Measurements from ENCODE around the gene MRPL33. TPM values are rescaled to one million over a fixed set of nuclear protein-coding genes. Genes with fewer than 3 reads are reported as not detected.

MRPL33 gene
- total and polyA plus RNA-seq, 2 of the 13 experiments (the other 11 are each of a cell fraction or from before 2014, with no cell fraction given), result 69.7 to 218 TPM

DNA sequence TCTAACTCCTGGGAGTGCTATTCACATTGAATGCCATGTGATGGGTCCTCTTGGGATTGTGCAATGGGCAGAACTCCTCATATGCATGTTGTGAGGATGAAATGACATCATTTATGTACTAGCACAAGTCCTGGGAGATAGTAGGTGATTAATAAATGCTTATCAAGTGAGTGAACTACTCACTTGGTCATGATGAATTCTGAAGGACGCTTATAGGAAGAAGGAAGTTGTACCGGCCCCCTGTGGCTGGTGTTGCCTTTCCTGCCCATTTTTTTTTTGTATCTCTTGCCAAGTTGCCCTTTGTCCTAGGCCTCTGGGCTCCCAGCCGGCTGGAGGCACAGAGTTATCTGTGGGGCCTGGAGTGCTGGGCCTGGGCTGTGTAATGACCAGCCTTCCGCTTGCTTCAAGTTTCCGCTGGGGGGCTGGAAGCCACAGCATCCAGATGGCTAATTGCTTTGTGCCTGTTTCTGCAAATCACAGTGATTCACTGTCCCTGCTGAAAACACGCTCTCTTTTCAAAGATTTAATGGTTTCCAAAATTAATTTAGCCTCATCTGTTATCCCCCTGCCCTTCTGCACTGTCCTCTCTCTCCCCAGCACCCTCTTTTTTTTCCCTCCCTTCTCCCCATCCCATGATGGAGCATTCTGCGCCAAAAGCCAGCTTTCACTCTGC, 33.7 kb upstream of the MRPL33 start (continued):
- TF ChIP-seq ZNF543 (CRISPR knock-in tag; IDR thresholded peaks at IDR 0.05), result peak; percentile 83; the same call in 1 of the 2 replicates
- no peak for TF ChIP-seq TRIM24 (CRISPR knock-in tag; IDR thresholded peaks at IDR 0.05)
- peak; percentile 74 for TF ChIP-seq ZNF557 (CRISPR knock-in tag; IDR thresholded peaks at IDR 0.05)
- TF ChIP-seq HES4 (CRISPR knock-in tag; IDR thresholded peaks at IDR 0.05; ENCODE audit: borderline replicate concordance), result peak; percentile 41; the same call in 1 of the 2 replicates
- TF ChIP-seq ATF7 (IDR thresholded peaks at IDR 0.05), result peak; percentile 89
- no peak for TF ChIP-seq ATF7 (CRISPR knock-in tag; IDR thresholded peaks at IDR 0.05)
- TF ChIP-seq ZNF484 (CRISPR knock-in tag; IDR thresholded peaks at IDR 0.05; ENCODE audit: borderline replicate concordance, low read depth), result no peak
- peak; percentile 96 for TF ChIP-seq PHF21A (CRISPR knock-in tag; IDR thresholded peaks at IDR 0.05)
- no peak for TF ChIP-seq ZNF547 (CRISPR knock-in tag; IDR thresholded peaks at IDR 0.05)
- TF ChIP-seq, protein P1, sequence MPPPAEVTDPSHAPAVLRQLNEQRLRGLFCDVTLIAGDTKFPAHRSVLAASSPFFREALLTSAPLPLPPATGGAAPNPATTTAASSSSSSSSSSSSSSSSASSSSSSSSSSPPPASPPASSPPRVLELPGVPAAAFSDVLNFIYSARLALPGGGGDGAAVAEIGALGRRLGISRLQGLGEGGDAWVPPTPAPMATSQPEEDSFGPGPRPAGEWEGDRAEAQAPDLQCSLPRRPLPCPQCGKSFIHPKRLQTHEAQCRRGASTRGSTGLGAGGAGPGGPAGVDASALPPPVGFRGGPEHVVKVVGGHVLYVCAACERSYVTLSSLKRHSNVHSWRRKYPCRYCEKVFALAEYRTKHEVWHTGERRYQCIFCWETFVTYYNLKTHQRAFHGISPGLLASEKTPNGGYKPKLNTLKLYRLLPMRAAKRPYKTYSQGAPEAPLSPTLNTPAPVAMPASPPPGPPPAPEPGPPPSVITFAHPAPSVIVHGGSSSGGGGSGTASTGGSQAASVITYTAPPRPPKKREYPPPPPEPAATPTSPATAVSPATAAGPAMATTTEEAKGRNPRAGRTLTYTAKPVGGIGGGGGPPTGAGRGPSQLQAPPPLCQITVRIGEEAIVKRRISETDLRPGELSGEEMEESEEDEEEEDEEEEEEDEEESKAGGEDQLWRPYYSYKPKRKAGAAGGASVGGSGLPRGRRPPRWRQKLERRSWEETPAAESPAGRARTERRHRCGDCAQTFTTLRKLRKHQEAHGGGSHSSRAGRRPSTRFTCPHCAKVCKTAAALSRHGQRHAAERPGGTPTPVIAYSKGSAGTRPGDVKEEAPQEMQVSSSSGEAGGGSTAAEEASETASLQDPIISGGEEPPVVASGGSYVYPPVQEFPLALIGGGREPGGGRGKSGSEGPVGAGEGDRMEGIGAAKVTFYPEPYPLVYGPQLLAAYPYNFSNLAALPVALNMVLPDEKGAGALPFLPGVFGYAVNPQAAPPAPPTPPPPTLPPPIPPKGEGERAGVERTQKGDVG (CRISPR knock-in tag; IDR thresholded peaks at IDR 0.05; ENCODE audit: borderline replicate concordance), result no peak
- TF ChIP-seq, protein P2, sequence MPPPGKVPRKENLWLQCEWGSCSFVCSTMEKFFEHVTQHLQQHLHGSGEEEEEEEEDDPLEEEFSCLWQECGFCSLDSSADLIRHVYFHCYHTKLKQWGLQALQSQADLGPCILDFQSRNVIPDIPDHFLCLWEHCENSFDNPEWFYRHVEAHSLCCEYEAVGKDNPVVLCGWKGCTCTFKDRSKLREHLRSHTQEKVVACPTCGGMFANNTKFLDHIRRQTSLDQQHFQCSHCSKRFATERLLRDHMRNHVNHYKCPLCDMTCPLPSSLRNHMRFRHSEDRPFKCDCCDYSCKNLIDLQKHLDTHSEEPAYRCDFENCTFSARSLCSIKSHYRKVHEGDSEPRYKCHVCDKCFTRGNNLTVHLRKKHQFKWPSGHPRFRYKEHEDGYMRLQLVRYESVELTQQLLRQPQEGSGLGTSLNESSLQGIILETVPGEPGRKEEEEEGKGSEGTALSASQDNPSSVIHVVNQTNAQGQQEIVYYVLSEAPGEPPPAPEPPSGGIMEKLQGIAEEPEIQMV (CRISPR knock-in tag; IDR thresholded peaks at IDR 0.05; ENCODE audit: low read depth), result no peak
- TF ChIP-seq, protein P3, sequence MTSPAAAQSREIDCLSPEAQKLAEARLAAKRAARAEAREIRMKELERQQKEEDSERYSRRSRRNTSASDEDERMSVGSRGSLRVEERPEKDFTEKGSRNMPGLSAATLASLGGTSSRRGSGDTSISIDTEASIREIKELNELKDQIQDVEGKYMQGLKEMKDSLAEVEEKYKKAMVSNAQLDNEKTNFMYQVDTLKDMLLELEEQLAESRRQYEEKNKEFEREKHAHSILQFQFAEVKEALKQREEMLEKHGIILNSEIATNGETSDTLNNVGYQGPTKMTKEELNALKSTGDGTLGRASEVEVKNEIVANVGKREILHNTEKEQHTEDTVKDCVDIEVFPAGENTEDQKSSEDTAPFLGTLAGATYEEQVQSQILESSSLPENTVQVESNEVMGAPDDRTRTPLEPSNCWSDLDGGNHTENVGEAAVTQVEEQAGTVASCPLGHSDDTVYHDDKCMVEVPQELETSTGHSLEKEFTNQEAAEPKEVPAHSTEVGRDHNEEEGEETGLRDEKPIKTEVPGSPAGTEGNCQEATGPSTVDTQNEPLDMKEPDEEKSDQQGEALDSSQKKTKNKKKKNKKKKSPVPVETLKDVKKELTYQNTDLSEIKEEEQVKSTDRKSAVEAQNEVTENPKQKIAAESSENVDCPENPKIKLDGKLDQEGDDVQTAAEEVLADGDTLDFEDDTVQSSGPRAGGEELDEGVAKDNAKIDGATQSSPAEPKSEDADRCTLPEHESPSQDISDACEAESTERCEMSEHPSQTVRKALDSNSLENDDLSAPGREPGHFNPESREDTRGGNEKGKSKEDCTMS (CRISPR knock-in tag; conservative IDR thresholded peaks at IDR 0.05), result peak; percentile 76; the same call in 1 of the 2 replicates
- TF ChIP-seq, protein P4, sequence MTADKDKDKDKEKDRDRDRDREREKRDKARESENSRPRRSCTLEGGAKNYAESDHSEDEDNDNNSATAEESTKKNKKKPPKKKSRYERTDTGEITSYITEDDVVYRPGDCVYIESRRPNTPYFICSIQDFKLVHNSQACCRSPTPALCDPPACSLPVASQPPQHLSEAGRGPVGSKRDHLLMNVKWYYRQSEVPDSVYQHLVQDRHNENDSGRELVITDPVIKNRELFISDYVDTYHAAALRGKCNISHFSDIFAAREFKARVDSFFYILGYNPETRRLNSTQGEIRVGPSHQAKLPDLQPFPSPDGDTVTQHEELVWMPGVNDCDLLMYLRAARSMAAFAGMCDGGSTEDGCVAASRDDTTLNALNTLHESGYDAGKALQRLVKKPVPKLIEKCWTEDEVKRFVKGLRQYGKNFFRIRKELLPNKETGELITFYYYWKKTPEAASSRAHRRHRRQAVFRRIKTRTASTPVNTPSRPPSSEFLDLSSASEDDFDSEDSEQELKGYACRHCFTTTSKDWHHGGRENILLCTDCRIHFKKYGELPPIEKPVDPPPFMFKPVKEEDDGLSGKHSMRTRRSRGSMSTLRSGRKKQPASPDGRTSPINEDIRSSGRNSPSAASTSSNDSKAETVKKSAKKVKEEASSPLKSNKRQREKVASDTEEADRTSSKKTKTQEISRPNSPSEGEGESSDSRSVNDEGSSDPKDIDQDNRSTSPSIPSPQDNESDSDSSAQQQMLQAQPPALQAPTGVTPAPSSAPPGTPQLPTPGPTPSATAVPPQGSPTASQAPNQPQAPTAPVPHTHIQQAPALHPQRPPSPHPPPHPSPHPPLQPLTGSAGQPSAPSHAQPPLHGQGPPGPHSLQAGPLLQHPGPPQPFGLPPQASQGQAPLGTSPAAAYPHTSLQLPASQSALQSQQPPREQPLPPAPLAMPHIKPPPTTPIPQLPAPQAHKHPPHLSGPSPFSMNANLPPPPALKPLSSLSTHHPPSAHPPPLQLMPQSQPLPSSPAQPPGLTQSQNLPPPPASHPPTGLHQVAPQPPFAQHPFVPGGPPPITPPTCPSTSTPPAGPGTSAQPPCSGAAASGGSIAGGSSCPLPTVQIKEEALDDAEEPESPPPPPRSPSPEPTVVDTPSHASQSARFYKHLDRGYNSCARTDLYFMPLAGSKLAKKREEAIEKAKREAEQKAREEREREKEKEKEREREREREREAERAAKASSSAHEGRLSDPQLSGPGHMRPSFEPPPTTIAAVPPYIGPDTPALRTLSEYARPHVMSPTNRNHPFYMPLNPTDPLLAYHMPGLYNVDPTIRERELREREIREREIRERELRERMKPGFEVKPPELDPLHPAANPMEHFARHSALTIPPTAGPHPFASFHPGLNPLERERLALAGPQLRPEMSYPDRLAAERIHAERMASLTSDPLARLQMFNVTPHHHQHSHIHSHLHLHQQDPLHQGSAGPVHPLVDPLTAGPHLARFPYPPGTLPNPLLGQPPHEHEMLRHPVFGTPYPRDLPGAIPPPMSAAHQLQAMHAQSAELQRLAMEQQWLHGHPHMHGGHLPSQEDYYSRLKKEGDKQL (CRISPR knock-in tag; IDR thresholded peaks at IDR 0.05; ENCODE audit: low read depth), result no peak
- TF ChIP-seq ZBTB7B (CRISPR knock-in tag; IDR thresholded peaks at IDR 0.05), result no peak; the same call in none of the 2 replicates
- TF ChIP-seq ZNF432 (CRISPR knock-in tag; IDR thresholded peaks at IDR 0.05; ENCODE audit: borderline replicate concordance), result no peak
- TF ChIP-seq NCOA5 (CRISPR knock-in tag; IDR thresholded peaks at IDR 0.05), result no peak
- peak; percentile 47; the same call in 1 of the 2 replicates for TF ChIP-seq PHF20 (CRISPR knock-in tag; IDR thresholded peaks at IDR 0.05)
